Caco-2 (cell line): ENCODE results near the gene PAQR6. TPM values are rescaled to one million over a fixed set of nuclear protein-coding genes. Genes with fewer than 3 reads are reported as not detected.
"Not testable (repeated sequence)": the region's sequence is repeated elsewhere in the genome, so short reads cannot be mapped to it uniquely, and the experiment has no call there.

ENCODE experiments used
- BruUV-seq: library from RNA; stranded (reverse); fragments of 400-500 nt; replicated peaks from 2 replicates; lab custom pipeline; 2021; lab: Mats Ljungman, UMichigan
- CTCF ChIA-PET: fragments of 300-600 bp; sonication (Branson Sonifier 250); formaldehyde crosslinking; loops from one replicate; lab custom pipeline; 2022; ENCODE audit warnings: antibody characterized with exemption; lab: Charles Lee
- POLR2A ChIA-PET: fragments of 300-600 bp; sonication (Branson Sonifier 250); formaldehyde crosslinking; loops from one replicate; lab custom pipeline; 2022; ENCODE audit warnings: antibody characterized with exemption; lab: Charles Lee
- DNase-seq, 2 experiments: peaks; one replicate each; pipeline versions ENCODE4 v3.0.0 to v3.0.0-alpha.2; 2020 to 2022
- H3K27me3 ChIP-seq: replicated peaks from 2 replicates; pipeline ENCODE4 v1.6.0; 2011; ENCODE audit warnings: low read length; ENCODE audit not compliant: control insufficient read depth, insufficient read depth
- H3K36me3 ChIP-seq: 2 replicates; pipeline ENCODE4 v1.5.1; 2011; ENCODE audit warnings: low read length; ENCODE audit not compliant: control insufficient read depth, insufficient read depth
- H3K4me1 ChIP-seq: fragments of 250-450 bp; sonication (Bioruptor Pico); 2 replicates; pipeline ENCODE4 v1.5.1; 2020; ENCODE audit warnings: mild to moderate bottlenecking
- H3K4me3 ChIP-seq: 2 replicates; pipeline ENCODE4 v1.5.1; 2011; ENCODE audit warnings: low read depth, mild to moderate bottlenecking, control low read depth, low read length
- H3K9me3 ChIP-seq: fragments of 250-450 bp; sonication (Bioruptor Pico); 2 replicates; pipeline ENCODE4 v1.5.1; 2020; ENCODE audit warnings: mild to moderate bottlenecking, moderate library complexity
- H3K27ac Mint-ChIP-seq: one replicate; pipeline ENCODE4 v1.8.0; 2022; ENCODE audit warnings: mixed read lengths; ENCODE audit not compliant: unreplicated experiment
- H3K27me3 Mint-ChIP-seq: one replicate; pipeline ENCODE4 v1.8.0; 2022; ENCODE audit warnings: mixed read lengths; ENCODE audit not compliant: insufficient read depth, unreplicated experiment
- H3K36me3 Mint-ChIP-seq: one replicate; pipeline ENCODE4 v1.8.0; 2022; ENCODE audit warnings: mild to moderate bottlenecking, mixed read lengths; ENCODE audit not compliant: insufficient read depth, unreplicated experiment
- H3K4me1 Mint-ChIP-seq: one replicate; pipeline ENCODE4 v1.8.0; 2022; ENCODE audit warnings: low read depth, mixed read lengths; ENCODE audit not compliant: unreplicated experiment
- H3K4me3 Mint-ChIP-seq: one replicate; pipeline ENCODE4 v1.8.0; 2022; ENCODE audit warnings: mild to moderate bottlenecking, moderate library complexity, mixed read lengths; ENCODE audit not compliant: unreplicated experiment
- H3K9me3 Mint-ChIP-seq: one replicate; pipeline ENCODE4 v1.8.0; 2022; ENCODE audit warnings: mixed read lengths; ENCODE audit not compliant: unreplicated experiment
- intact Hi-C: fragments of 100-400 bp; cut with micrococcal nuclease; formaldehyde crosslinking; loops from one replicate; pipeline ENCODE4 v1.10.0; 2022; ENCODE audit not compliant: unreplicated experiment
- total RNA-seq: library from RNA; stranded (reverse); gene quantifications from 2 replicates; pipeline ENCODE4 v1.2.3, GENCODE V29; 2022
- TF ChIP-seq, protein P1 (sequence below), 2 experiments: fragments of 200-600 bp in 1 of 2; IDR thresholded peaks; 1 replicate in 1 of 2; 2 replicates in 1 of 2; pipeline versions ENCODE4 v1.5.1 to v1.8.0; 2011 to 2022; ENCODE audit warnings: antibody characterized with exemption in 1 of 2, control low read depth in 1 of 2, inconsistent platforms in 1 of 2, low read depth in 1 of 2, low read length in 1 of 2, mild to moderate bottlenecking in 1 of 2, moderate library complexity in 1 of 2; ENCODE audit not compliant: insufficient read depth in 1 of 2, severe bottlenecking in 1 of 2, unreplicated experiment in 1 of 2

The PAQR6 gene
- total RNA-seq, 1 experiment from 2014 or later: 4.1 TPM

DNA sequence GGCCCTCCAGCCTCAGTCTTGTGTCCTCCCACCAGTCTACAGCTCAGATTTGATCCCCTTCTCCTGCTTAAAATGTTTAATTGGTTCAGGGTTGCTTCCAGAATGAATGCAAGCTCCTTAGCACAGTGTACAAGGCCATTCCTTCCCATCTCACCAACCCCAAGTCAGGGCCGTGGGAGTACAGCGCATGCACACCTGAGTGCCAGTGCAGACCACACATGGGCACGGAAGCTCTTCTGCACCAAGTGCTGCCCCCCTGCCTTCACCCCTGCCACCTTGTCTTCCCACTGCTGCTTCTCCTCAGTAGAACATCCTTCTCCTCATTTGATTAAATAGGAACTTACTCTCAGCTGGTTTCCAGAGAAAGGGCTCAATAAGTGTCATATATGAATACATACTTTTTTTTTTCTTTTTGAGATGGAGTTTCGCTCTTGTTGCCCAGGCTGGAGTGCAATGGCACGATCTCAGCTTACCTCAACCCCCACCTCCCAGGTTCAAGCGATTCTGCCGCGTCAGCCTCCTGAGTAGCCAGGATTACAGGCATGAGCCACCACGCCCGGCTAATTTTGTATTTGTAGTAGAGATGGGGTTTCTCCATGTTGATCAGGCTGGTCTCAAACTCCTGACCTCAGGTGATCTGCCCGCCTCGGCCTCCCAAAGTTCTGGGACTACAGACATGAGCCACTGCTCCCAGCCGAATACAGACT is 25.7 kb downstream of the PAQR6 start:
- no TSS peak for BruUV-seq
- TF ChIP-seq, protein P1, sequence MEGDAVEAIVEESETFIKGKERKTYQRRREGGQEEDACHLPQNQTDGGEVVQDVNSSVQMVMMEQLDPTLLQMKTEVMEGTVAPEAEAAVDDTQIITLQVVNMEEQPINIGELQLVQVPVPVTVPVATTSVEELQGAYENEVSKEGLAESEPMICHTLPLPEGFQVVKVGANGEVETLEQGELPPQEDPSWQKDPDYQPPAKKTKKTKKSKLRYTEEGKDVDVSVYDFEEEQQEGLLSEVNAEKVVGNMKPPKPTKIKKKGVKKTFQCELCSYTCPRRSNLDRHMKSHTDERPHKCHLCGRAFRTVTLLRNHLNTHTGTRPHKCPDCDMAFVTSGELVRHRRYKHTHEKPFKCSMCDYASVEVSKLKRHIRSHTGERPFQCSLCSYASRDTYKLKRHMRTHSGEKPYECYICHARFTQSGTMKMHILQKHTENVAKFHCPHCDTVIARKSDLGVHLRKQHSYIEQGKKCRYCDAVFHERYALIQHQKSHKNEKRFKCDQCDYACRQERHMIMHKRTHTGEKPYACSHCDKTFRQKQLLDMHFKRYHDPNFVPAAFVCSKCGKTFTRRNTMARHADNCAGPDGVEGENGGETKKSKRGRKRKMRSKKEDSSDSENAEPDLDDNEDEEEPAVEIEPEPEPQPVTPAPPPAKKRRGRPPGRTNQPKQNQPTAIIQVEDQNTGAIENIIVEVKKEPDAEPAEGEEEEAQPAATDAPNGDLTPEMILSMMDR (IDR thresholded peaks at IDR 0.05; ENCODE audit: insufficient read depth in 1 of 2, low read depth in 1 of 2, low read length in 1 of 2, severe bottlenecking in 1 of 2, unreplicated experiment in 1 of 2): no peak
- no peaks in the 10 kb centered on the region; the same call in 1 of the 2 replicates for H3K36me3 ChIP-seq
- no peak for DNase-seq
- ChIA-PET CTCF (interaction anchor here (0.6 kb wide), 1 partner anchor 22 kb away, joined by 3 read pairs; no protein-coding TSS in a partner anchor), POLR2A (no interaction called here)
- no peak overlapping the region for H3K27ac Mint-ChIP-seq
- H3K9me3 ChIP-seq: no peaks in the 10 kb centered on the region
- H3K4me1 ChIP-seq: peaks cover 6% of the 10 kb centered on the region; the same call in 1 of the 2 replicates
- peaks cover 25% of the 10 kb centered on the region for H3K36me3 Mint-ChIP-seq
- H3K27me3 Mint-ChIP-seq: no peaks in the 10 kb centered on the region
- H3K4me3 Mint-ChIP-seq: no peak overlapping the region
- intact Hi-C loops: no loop called here
- peaks cover 6% of the 10 kb centered on the region for H3K4me1 Mint-ChIP-seq
- no peaks in the 10 kb centered on the region for H3K9me3 Mint-ChIP-seq
- no peaks in the 10 kb centered on the region for H3K27me3 ChIP-seq
- H3K4me3 ChIP-seq: no peak overlapping the region

DNA sequence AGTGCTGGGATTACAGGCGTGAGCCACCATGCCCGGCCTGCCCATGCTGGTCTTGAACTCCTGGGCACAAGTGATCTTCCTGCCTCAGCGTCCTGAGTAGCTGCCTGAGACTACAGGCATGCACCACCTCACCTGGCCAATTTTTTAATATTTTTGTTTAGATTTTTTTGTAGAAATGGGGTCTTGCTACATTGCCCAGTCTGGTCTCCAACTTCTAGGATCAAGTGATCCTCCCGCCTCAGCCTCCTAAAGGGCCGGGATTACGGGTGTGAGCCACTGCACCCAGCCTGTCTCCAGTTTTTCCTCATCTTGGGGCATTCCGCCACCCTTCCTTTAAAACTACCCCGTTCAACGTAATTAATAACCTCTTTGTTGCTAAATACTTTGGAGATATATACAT is 27.6 kb downstream of the PAQR6 start:
- ChIA-PET CTCF (no interaction called here), POLR2A (no interaction called here)
- peaks cover 5% of the 10 kb centered on the region; the same call in 1 of the 2 replicates for H3K4me1 ChIP-seq
- H3K36me3 Mint-ChIP-seq: peaks cover 25% of the 10 kb centered on the region
- H3K27me3 ChIP-seq: no peaks in the 10 kb centered on the region
- no peak overlapping the region for H3K4me3 ChIP-seq
- H3K36me3 ChIP-seq: no peaks in the 10 kb centered on the region
- no peaks in the 10 kb centered on the region for H3K9me3 ChIP-seq
- no peak overlapping the region for H3K4me3 Mint-ChIP-seq
- no peak overlapping the region for H3K27ac Mint-ChIP-seq
- H3K9me3 Mint-ChIP-seq: no peaks in the 10 kb centered on the region
- no peaks in the 10 kb centered on the region for H3K27me3 Mint-ChIP-seq
- TF ChIP-seq, protein P1 (IDR thresholded peaks at IDR 0.05; ENCODE audit: insufficient read depth in 1 of 2, low read depth in 1 of 2, low read length in 1 of 2, severe bottlenecking in 1 of 2, unreplicated experiment in 1 of 2): no peak
- no peak for DNase-seq
- BruUV-seq: no TSS peak
- peaks cover 6% of the 10 kb centered on the region for H3K4me1 Mint-ChIP-seq
- intact Hi-C loops: no loop called here

DNA sequence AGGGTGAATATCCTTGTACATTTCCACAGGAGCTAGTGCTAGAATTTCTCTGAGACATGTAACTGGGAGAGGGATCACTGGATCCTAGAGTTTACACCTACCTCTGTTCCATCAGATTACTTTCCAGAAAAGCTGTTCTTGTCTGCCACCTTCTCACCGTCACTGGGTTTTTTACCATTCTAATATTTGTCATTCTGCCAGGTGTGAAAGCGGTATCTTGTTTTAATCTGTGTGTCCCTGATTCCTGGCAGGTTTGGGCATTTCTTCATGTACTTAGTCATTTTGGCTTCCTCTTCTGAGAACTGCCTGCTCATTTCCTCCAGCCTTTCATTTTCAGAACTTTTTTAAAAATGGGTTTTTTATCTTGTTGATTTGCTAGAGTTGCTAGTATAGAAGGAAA is 30.0 kb downstream of the PAQR6 start:
- Mint-ChIP-seq H3K27ac (no peak overlapping the region), H3K4me1 (peaks cover 13% of the 10 kb centered on the region), H3K9me3 (no peaks in the 10 kb centered on the region), H3K27me3 (no peaks in the 10 kb centered on the region), H3K4me3 (no peak overlapping the region), H3K36me3 (peaks cover 29% of the 10 kb centered on the region)
- Histone ChIP-seq H3K36me3 (no peaks in the 10 kb centered on the region; the same call in 1 of the 2 replicates), H3K4me1 (peaks cover 7% of the 10 kb centered on the region), H3K9me3 (no peaks in the 10 kb centered on the region), H3K4me3 (no peak overlapping the region), H3K27me3 (no peaks in the 10 kb centered on the region)
- no TSS peak for BruUV-seq
- TF ChIP-seq, protein P1 (IDR thresholded peaks at IDR 0.05; ENCODE audit: insufficient read depth in 1 of 2, low read depth in 1 of 2, low read length in 1 of 2, severe bottlenecking in 1 of 2, unreplicated experiment in 1 of 2): no peak
- no peak for DNase-seq
- intact Hi-C loops: no loop called here
- CTCF ChIA-PET: interaction anchor here (1.2 kb wide), 1 partner anchor 24 kb away, joined by 3 read pairs; no protein-coding TSS in a partner anchor
- POLR2A ChIA-PET: interaction anchor here (0.7 kb wide), 1 partner anchor 63 kb away, joined by 3 read pairs; no protein-coding TSS in a partner anchor

DNA sequence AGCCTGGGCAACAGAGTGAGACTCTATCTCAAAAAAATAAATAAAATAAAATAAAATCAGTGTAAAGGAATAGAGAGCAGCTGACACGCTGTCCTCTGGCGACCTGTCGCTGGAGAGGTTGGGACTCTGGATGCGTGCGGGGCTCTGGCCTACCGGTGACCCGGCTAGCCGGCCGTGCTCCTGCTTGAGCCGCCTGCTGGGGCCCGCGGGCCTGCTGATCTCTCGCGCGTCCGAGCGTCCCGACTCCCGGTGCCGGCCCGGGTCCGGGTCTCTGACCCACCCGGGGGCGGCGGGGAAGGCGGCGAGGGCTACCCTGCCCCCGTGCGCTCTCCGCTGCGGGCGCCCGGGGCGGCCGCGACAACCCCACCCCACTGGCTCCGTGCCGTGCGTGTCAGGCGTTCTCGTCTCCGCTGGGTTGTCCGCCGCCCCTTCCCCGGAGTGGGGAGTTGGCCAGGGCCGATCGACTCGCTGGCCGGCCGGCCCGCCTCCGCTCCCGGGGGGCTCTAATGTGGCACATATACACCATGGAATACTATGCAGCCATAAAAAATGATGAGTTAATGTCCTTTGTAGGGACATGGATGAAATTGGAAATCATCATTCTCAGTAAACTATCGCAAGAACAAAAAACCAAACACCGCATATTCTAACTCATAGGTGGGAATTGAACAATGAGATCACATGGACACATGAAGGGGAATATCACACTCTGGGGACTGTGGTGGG is 31.3 kb downstream of the PAQR6 start:
- intact Hi-C loops, CTCF ChIA-PET, POLR2A ChIA-PET, H3K9me3 Mint-ChIP-seq, DNase-seq, H3K9me3 ChIP-seq, H3K27ac Mint-ChIP-seq, H3K4me3 ChIP-seq, BruUV-seq, H3K4me3 Mint-ChIP-seq, H3K27me3 ChIP-seq, H3K36me3 ChIP-seq, H3K27me3 Mint-ChIP-seq: not testable (repeated sequence)
- H3K36me3 Mint-ChIP-seq: peaks cover 36% of the 10 kb centered on the region
- peaks cover 12% of the 10 kb centered on the region for H3K4me1 ChIP-seq
- H3K4me1 Mint-ChIP-seq: peaks cover 22% of the 10 kb centered on the region
